Inflammatory macrophage (primary cell): Measurements from ENCODE around the gene ARPC4.
A peak's percentile ranks its signal among the peaks of the same experiment; 100 is the strongest.
"Not testable (repeated sequence)": the region's sequence is repeated elsewhere in the genome, so short reads cannot be mapped to it uniquely, and the experiment has no call there.

Experiments used
- DNase-seq, 2 donors: peaks; one replicate each; pipeline ENCODE4 v3.0.0-alpha.2; 2020 to 2022

ARPC4 gene

GRCh38 chr3:9770276-9770812, 22.5 kb upstream of the ARPC4 start:
- peak; percentile 8 to 27 for DNase-seq

DNA sequence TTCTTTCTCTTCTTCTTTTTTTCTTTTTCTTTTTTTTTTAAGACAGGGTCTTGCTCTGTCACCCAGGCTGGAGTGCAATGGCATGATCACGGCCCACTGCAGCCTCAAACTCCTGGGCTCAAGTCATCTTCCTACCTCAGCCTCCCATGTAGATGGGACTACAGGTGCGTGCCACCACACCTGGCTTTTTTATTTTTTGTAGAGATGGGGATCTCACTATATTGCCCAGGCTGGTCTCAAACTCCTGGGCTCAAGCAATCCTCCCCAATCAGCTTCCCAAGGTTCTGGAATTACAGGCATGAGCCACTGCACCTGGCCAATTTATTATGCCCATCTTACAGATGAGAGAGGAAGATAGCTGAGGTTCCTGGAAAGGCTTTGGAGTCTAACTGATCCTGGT, 21.9 kb upstream of the ARPC4 start:
- not testable (repeated sequence) for DNase-seq

DNA sequence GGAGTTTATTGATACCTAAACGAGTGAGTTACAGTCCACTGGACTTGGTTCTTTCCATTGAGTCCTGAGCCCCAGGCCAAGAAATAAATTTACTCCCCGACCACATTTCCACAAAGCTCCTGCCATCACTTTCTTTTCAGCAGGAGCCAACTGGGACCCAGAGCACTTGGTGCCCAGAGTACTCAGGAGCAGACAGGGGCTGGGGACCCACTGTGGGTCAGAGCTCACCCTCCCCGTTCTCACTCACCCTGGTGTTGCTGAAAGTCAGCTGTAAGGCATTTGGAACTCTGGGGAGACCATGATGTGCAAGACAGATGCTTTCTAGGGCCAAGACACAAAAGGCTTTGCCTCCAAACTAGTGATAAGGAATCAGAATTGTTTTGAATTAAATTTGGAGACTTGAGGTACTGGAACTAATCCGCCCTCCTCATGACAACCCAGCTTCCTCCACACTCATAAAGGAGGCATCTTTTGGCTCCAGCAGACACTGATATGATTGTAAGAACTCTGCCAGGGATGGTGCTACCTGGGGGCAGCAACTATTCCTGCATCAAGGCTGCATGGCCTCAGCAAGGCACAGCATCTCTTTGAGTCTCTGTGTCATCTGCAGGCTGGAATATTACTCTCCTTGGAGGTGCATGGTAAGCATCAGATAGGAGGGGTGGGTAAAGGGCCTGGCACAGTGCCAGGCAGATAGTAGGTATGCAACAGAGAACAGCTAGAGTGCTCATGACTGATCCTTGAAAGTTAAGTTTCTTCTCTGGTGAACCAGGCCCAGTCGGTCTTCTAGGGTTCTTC, 15.8 kb upstream of the ARPC4 start:
- DNase-seq, result no peak

GRCh38 chr3:9777694-9778021, 15.2 kb upstream of the ARPC4 start:
- peak; percentile 78 to 84 for DNase-seq

- peak; percentile 85 to 95 for DNase-seq
These were observed 14.5 kb upstream of the ARPC4 start for GRCh38 chr3:9778143-9779074.

GRCh38 chr3:9779075-9779593, 13.7 kb upstream of the ARPC4 start:
- peak in 1 of 2 donors; percentile 41 for DNase-seq

GRCh38 chr3:9779721-9780457, 13.0 kb upstream of the ARPC4 start:
- DNase-seq, result peak; percentile 80 to 87

DNA sequence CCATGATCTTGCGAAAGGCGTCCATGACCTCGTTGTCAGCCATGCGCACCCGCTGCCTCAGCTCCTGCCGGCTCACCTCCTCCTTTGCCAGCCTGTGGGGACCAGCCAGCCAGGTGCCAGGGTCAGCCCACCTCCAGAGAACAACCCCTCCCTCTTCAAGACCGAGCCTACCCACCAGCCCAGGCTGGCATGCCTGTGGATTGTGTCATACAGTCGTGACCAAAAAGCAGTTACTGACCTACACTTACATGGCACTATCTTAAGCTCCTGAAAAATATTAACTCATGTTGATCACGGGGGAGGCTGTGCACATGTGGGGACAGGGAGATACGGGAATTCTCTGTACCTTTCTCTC, 12.4 kb upstream of the ARPC4 start:
- peak; percentile 14 to 63 for DNase-seq

GRCh38 chr3:9780910-9781309, 12.0 kb upstream of the ARPC4 start:
- DNase-seq, result no peak

DNA sequence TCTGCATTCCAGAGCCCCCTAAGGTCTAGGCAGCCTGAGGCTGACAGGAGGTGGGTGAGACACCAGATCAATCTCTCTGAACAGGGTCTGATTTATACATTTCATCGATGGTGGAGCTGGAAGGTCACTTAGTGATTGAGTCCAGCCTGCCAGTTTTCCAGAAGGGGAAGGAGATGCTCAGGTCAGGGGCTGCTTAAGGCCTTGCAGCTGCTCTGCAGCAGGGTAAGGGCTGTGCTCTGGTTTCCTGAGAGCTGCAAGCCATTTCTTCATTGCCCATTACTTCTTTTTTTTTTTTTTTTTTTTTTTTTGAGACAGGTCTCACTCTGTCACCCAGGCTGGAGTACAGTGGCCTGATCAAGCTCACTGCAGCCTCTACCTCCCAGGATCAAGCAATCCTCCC, 11.3 kb upstream of the ARPC4 start:
- peak; percentile 38 to 55 for DNase-seq

- DNase-seq, result peak in 1 of 2 donors; percentile 46
These were observed 10.8 kb upstream of the ARPC4 start for GRCh38 chr3:9781978-9782603.

DNA sequence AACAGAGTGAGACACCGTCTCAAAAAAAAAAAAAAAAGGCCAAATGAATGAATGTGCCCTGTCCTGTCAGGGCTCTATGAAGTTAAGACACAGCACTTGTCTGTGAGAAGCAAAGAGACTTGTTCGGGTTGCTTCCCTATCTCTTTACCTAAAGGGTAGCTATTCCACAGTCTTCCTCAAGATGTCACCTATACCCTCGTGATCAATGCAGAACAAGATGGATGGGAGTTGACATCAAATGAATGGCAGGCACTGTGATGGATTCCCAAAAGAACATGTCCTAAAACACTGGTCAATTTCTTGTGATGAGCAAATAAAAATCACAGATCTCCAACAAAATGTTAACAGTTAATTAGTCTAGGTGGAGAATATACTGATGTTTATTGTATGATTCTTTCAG, 10.1 kb upstream of the ARPC4 start:
- DNase-seq, result no peak

DNA sequence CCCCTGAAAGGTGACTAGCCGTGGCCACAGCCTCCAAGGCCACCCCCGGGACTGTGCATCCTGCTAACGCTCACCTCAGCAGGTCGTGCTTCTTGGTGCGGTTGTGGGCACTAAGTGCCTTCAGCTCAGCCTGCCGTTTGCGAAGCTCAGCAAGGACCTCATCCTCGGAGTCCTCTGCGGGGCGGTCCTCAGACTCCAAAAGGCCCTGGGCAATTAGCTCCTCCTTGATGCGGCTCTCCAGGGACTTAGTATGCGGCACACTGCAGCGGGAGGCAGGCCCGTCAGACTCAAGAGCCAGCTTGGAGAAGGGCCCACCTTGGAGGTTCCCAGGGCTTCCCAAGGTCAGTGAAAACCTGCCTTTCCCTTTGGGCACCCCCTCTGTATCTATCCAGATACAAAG, 8.9 kb upstream of the ARPC4 start:
- DNase-seq, result no peak

DNA sequence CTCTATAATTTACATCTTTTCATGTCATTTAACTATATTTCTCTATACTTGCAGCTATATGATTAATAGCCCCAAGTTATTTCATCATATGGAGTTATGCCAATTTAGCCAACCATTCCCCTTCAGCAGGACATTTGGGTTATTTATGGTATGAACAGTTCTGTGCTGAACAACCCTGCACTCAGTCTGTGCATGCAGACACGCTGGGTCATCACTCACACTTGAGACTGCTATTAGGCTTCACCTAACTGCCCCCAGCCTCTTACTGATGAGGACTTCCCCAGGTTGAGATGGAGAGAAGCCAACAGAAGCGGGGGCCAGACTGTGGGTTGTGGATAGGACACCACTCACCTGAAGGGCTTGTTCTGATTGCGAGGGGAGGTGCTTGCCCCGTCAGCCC, 7.9 kb upstream of the ARPC4 start:
- DNase-seq, result no peak

- DNase-seq, result no peak
These were observed 7.3 kb upstream of the ARPC4 start for GRCh38 chr3:9785602-9786001.

- DNase-seq, result no peak
These were observed 6.6 kb upstream of the ARPC4 start for GRCh38 chr3:9786209-9786739.

- DNase-seq, result peak in 1 of 2 donors; percentile 22
These were observed 5.8 kb upstream of the ARPC4 start for GRCh38 chr3:9786825-9787669.

- no peak for DNase-seq
These were observed 5.2 kb upstream of the ARPC4 start for GRCh38 chr3:9787714-9788113.

DNA sequence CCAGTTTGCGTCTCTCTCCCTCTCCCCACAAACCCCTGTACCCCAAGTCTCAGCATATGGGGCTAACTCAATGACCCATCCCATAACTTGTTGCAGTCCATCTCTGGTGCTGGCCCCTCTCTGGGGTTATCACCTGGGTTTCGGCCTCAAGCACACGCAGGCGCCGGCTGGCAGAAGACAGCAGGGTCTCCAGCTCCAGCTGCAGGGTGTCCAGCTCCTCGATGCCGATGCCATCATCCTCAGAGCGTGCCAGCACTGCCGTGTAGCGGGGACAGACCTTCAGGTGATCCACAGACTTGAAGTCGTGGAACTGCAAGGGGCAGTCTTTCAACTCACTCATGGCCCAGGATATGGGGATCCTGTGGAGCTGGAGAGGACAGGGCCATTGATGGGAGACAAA, 1.8 kb upstream of the ARPC4 start:
- DNase-seq, result no peak

- DNase-seq, result no peak
These were observed 985 bp upstream of the ARPC4 start for GRCh38 chr3:9791790-9792404.
